Measurements from ENCODE around the gene RPL37. TPM values are rescaled to one million over a fixed set of nuclear protein-coding genes. Genes with fewer than 3 reads are reported as not detected.
"Not testable (repeated sequence)": the region's sequence is repeated elsewhere in the genome, so short reads cannot be mapped to it uniquely, and the experiment has no call there.

Gene RPL37
- total and polyA plus RNA-seq, 9 of the 15 experiments (the other 6 are each of a cell fraction or from before 2014, with no cell fraction given), result 2,342 to 7,963 (median 4,091) TPM

DNA sequence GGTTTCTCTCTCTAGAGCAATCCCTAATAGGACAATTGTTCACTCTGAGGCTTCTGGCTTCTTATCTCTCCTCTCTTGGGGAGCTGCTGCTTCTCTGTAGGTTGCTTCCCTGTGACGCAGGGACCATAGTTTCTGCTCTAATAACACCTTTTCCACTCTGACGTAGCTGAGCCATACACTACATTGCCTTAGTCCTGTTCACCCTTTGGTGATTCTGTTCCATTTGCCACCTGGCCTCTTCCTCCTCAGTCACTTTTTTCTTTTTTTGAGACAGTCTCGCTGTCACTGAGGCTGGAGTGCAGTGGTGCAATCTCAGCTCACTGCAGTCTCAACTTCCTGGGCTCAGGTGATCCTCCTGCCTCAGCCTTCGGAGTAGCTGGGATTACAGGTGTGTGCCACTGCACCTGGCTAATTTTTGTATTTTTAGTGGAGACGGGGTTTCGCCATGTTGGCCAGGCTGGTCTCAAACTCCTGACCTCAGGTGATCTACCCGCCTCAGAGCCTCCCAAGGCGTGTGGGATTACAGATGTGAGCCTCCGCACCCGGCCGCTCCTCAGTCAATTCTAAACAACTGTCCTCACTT, 9.5 kb downstream of the RPL37 start (continued):
- TF ChIP-seq NBN (IDR thresholded peaks at IDR 0.05; ENCODE audit: low read depth) (0 out of 2 replicates have a peak, but pooled peaks have one; percentile 36), EWSR1 (IDR thresholded peaks at IDR 0.05; ENCODE audit: borderline replicate concordance, low read depth, partially characterized antibody) (peak; percentile 87), ARHGAP35 (IDR thresholded peaks at IDR 0.05; ENCODE audit: partially characterized antibody) (peak; percentile 46), HBP1 (CRISPR knock-in tag; IDR thresholded peaks at IDR 0.05) (peak; percentile 87; the same call in 1 of the 2 replicates), ZBED1 (IDR thresholded peaks at IDR 0.05) (0 out of 2 replicates have a peak, but pooled peaks have one; percentile 37), HDGF (IDR thresholded peaks at IDR 0.05) (peak; percentile 84; the same call in 1 of the 2 replicates), POLR2A (conservative IDR thresholded peaks at IDR 0.05) (peak; percentile 81), DPF2 (IDR thresholded peaks at IDR 0.05) (peak; percentile 36; the same call in 1 of the 2 replicates), MLLT1 (IDR thresholded peaks at IDR 0.05) (0 out of 4 replicates have a peak, but pooled peaks have one; percentile 35 to 68), MYNN (IDR thresholded peaks at IDR 0.05) (peak; percentile 39; the same call in 1 of the 2 replicates), POLR2AphosphoS5 (IDR thresholded peaks at IDR 0.05; ENCODE audit: control insufficient read depth, insufficient read depth, low read depth, low read length) (peak; percentile 64), ZNF77 (CRISPR knock-in tag; IDR thresholded peaks at IDR 0.05) (0 out of 2 replicates have a peak, but pooled peaks have one; percentile 43), POLR2AphosphoS2 (IDR thresholded peaks at IDR 0.05; ENCODE audit: low read length) (peak; percentile 95), THRAP3 (IDR thresholded peaks at IDR 0.05; ENCODE audit: borderline replicate concordance) (0 out of 2 replicates have a peak, but pooled peaks have one; percentile 55), RBM39 (optimal IDR thresholded peaks at IDR 0.05; ENCODE audit: low read depth, low read length) (peak; percentile 82), NFATC3 (IDR thresholded peaks at IDR 0.05) (0 out of 2 replicates have a peak, but pooled peaks have one; percentile 24), CREB1 (IDR thresholded peaks at IDR 0.05) (peak; percentile 83), CREB1 (CRISPR knock-in tag; IDR thresholded peaks at IDR 0.05) (peak; percentile 9; the same call in 1 of the 2 replicates), NCOA1 (IDR thresholded peaks at IDR 0.05; ENCODE audit: low read depth) (peak; percentile 59; the same call in 1 of the 2 replicates), CREM (IDR thresholded peaks at IDR 0.05; ENCODE audit: low read depth) (peak; percentile 89), TEAD1 (CRISPR knock-in tag; IDR thresholded peaks at IDR 0.05) (0 out of 4 replicates have a peak, but pooled peaks of 1 of the 2 experiments have one; percentile 31), ILF3 (IDR thresholded peaks at IDR 0.05; ENCODE audit: borderline replicate concordance) (peak; percentile 37; the same call in 1 of the 2 replicates)
- TF ChIP-seq, protein P1, sequence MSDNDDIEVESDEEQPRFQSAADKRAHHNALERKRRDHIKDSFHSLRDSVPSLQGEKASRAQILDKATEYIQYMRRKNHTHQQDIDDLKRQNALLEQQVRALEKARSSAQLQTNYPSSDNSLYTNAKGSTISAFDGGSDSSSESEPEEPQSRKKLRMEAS (CRISPR knock-in tag; IDR thresholded peaks at IDR 0.05), result 0 out of 2 replicates have a peak, but pooled peaks have one; percentile 26
- not testable (repeated sequence) for TF ChIP-seq MYNN (CRISPR knock-in tag; IDR thresholded peaks at IDR 0.05)
- TF ChIP-seq, protein P2, sequence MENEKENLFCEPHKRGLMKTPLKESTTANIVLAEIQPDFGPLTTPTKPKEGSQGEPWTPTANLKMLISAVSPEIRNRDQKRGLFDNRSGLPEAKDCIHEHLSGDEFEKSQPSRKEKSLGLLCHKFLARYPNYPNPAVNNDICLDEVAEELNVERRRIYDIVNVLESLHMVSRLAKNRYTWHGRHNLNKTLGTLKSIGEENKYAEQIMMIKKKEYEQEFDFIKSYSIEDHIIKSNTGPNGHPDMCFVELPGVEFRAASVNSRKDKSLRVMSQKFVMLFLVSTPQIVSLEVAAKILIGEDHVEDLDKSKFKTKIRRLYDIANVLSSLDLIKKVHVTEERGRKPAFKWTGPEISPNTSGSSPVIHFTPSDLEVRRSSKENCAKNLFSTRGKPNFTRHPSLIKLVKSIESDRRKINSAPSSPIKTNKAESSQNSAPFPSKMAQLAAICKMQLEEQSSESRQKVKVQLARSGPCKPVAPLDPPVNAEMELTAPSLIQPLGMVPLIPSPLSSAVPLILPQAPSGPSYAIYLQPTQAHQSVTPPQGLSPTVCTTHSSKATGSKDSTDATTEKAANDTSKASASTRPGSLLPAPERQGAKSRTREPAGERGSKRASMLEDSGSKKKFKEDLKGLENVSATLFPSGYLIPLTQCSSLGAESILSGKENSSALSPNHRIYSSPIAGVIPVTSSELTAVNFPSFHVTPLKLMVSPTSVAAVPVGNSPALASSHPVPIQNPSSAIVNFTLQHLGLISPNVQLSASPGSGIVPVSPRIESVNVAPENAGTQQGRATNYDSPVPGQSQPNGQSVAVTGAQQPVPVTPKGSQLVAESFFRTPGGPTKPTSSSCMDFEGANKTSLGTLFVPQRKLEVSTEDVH (IDR thresholded peaks at IDR 0.05; ENCODE audit: low read depth, partially characterized antibody), result peak; percentile 57
